Skeletal muscle tissue (tissue), 2 donors: ENCODE results near the gene CCDC92. TPM values are rescaled to one million over a fixed set of nuclear protein-coding genes. Genes with fewer than 3 reads are reported as not detected.

Source experiments
- small RNA-seq: library from RNA; depleted of rRNA; stranded (forward); fragments of <200 nt; gene quantifications from one replicate; pipeline ENCODE3, GENCODE V24; 2014
- total RNA-seq: library from RNA; depleted of rRNA; stranded (reverse); fragments of >200 nt; gene quantifications from one replicate; pipeline ENCODE4 v1.2.3, GENCODE V29; 2014

CCDC92 gene
- total RNA-seq, 1 donor from 2014 or later = 2.6 TPM

Small RNAs within 50 kb of the gene (small RNA-seq; reads per million reads assigned to genes)
- not detected for gene AC068790.4
- not detected for gene AC068790.6

Other genes starting within 250 kb of the CCDC92 start
- gene DNAH10, start 210.5 kb downstream of the CCDC92 start, total RNA-seq = under 0.01 TPM
- 25.1 TPM for gene ZNF664, start 384 bp upstream of the CCDC92 start, total RNA-seq